B cell (primary cell): Measurements from ENCODE around the gene EIF4G2. TPM values are rescaled to one million over a fixed set of nuclear protein-coding genes. Genes with fewer than 3 reads are reported as not detected.

Experiments
- ATAC-seq: fragments of 200-7000 bp; cut with Tn5 transposase; one replicate; pipeline ENCODE4 v1.10.0; 2021; ENCODE audit warnings: low read depth, mild to moderate bottlenecking, moderate number of reproducible peaks, moderate library complexity
- CTCF ChIA-PET: fragments of 350-600 bp; sonication (Branson Sonifier 250); formaldehyde crosslinking; loops from one replicate; lab custom pipeline; 2021; ENCODE audit warnings: antibody characterized with exemption, inconsistent platforms; lab: Charles Lee
- POLR2A ChIA-PET: fragments of 350-600 bp; sonication (Branson Sonifier 250); formaldehyde crosslinking; loops from one replicate; lab custom pipeline; 2021; ENCODE audit warnings: antibody characterized with exemption; lab: Charles Lee
- DNase-seq: peaks from one replicate; pipeline ENCODE4 v3.0.0; 2013
- H2AFZ ChIP-seq: 2 replicates; pipeline ENCODE4 v1.6.1; 2012; ENCODE audit warnings: mild to moderate bottlenecking, low read depth, low read length; ENCODE audit not compliant: insufficient read depth, poor library complexity, severe bottlenecking
- H3K27ac ChIP-seq, 2 donors: 1 replicate in 1 of 2; 2 replicates in 1 of 2; pipeline ENCODE4 v1.5.1; 2012 to 2013; ENCODE audit warnings: low read length in 2 of 2, mild to moderate bottlenecking in 2 of 2, moderate library complexity in 1 of 2
- H3K27me3 ChIP-seq, 4 experiments: fragments of 200-600 bp in 1 of 4; sonication (generic) in 1 of 4; replicated peaks in 1 of 4; 1 replicate in 2 of 4; 2 replicates in 2 of 4; pipeline versions ENCODE4 v1.6.1 to v1.7.0; 2013 to 2016; ENCODE audit warnings: low read length in 3 of 4, mild to moderate bottlenecking in 2 of 4, mixed read lengths in 1 of 4, moderate library complexity in 1 of 4; ENCODE audit not compliant: insufficient read depth in 4 of 4, control insufficient read depth in 3 of 4; ENCODE audit errors: control extremely low read depth in 1 of 4
- H3K36me3 ChIP-seq, 2 experiments: replicated peaks in 1 of 2; 1 replicate in 1 of 2; 2 replicates in 1 of 2; pipeline versions ENCODE4 v1.6.1 to v1.7.1; 2013; ENCODE audit warnings: low read length in 1 of 2; ENCODE audit not compliant: insufficient read depth in 2 of 2, control insufficient read depth in 1 of 2; ENCODE audit errors: control extremely low read depth in 1 of 2, extremely low read depth in 1 of 2
- H3K4me1 ChIP-seq, 2 donors: fragments of 200-600 bp in 1 of 2; sonication (generic) in 1 of 2; 1 replicate in 1 of 2; 2 replicates in 1 of 2; pipeline versions ENCODE4 v1.5.1 to v1.6.1; 2013 to 2017; ENCODE audit warnings: low read length in 2 of 2; ENCODE audit not compliant: control insufficient read depth in 2 of 2, insufficient read depth in 2 of 2
- H3K4me2 ChIP-seq: replicated peaks from 2 replicates; pipeline ENCODE3; 2012; ENCODE audit warnings: mild to moderate bottlenecking, low read depth, low read length; ENCODE audit not compliant: poor library complexity, severe bottlenecking
- H3K4me3 ChIP-seq, 5 experiments: fragments of 200-600 bp in 1 of 5; sonication (generic) in 1 of 5; 1 replicate in 3 of 5; 2 replicates in 2 of 5; pipeline versions ENCODE4 v1.5.1 to v1.7.0; 2011 to 2016; ENCODE audit warnings: low read length in 4 of 5, mild to moderate bottlenecking in 4 of 5, low read depth in 2 of 5, control low read depth in 1 of 5, moderate library complexity in 1 of 5; ENCODE audit not compliant: insufficient read depth in 1 of 5; ENCODE audit errors: control extremely low read depth in 1 of 5, extremely low read depth in 1 of 5
- H3K79me2 ChIP-seq: fragments of 200-600 bp; sonication (generic); one replicate; pipeline ENCODE4 v1.6.0; 2016; ENCODE audit warnings: low read length; ENCODE audit not compliant: control insufficient read depth, insufficient read depth
- H3K9ac ChIP-seq: fragments of 200-600 bp; sonication (generic); 2 replicates; pipeline ENCODE4 v1.6.1; 2017; ENCODE audit warnings: mild to moderate bottlenecking, low read length, moderate library complexity
- H3K9me3 ChIP-seq, 3 donors: one replicate each; pipeline versions ENCODE4 v1.6.1 to v1.7.1; 2013; ENCODE audit warnings: low read length in 2 of 3; ENCODE audit not compliant: control insufficient read depth in 2 of 3, insufficient read depth in 1 of 3; ENCODE audit errors: control extremely low read depth in 1 of 3
- H4K20me1 ChIP-seq: 2 replicates; pipeline ENCODE4 v1.6.0; 2012; ENCODE audit warnings: mild to moderate bottlenecking, low read length; ENCODE audit not compliant: insufficient read depth, control insufficient read depth, poor library complexity, severe bottlenecking
- H3K27ac Mint-ChIP-seq: one replicate; pipeline ENCODE4 v1.8.0; 2021; ENCODE audit warnings: mixed read lengths
- H3K27me3 Mint-ChIP-seq: one replicate; pipeline ENCODE4 v1.8.0; 2021; ENCODE audit warnings: mixed read lengths
- H3K4me1 Mint-ChIP-seq: one replicate; pipeline ENCODE4 v1.8.0; 2021; ENCODE audit warnings: mixed read lengths
- H3K4me3 Mint-ChIP-seq: one replicate; pipeline ENCODE4 v1.8.0; 2021; ENCODE audit warnings: mixed read lengths
- H3K9me3 Mint-ChIP-seq: one replicate; pipeline ENCODE4 v1.8.0; 2022; ENCODE audit warnings: mixed read lengths; ENCODE audit not compliant: insufficient read depth
- EZH2 ChIP-seq: IDR thresholded peaks from 2 replicates; pipeline ENCODE4 v1.6.1; 2012; ENCODE audit warnings: borderline replicate concordance, low read depth, mild to moderate bottlenecking, moderate library complexity, low read length; ENCODE audit not compliant: insufficient read depth, poor library complexity, severe bottlenecking
- WGBS: methylation state at CpG from one replicate; pipeline ENCODE4 v1.1.5; 2013; ENCODE audit warnings: missing lambda C conversion rate; ENCODE audit not compliant: insufficient coverage; 5-methylcytosine and 5-hydroxymethylcytosine counted together
- intact Hi-C: fragments of 100-400 bp; cut with micrococcal nuclease; formaldehyde crosslinking; loops from one replicate; pipeline ENCODE4 v1.10.0; 2022
- polyA plus RNA-seq: library from polyadenylated mRNA; depleted of rRNA; stranded (reverse); fragments of >200 nt; gene quantifications from 2 replicates; pipeline ENCODE4 v1.2.3, GENCODE V29; 2012
- total RNA-seq, 2 donors: library from RNA; stranded (reverse); fragments of 120-200 nt in 1 of 2; gene quantifications; 1 replicate in 1 of 2; 2 replicates in 1 of 2; pipeline versions ENCODE4 v1.2.3 to v1.2.4, GENCODE V29; 2013 to 2022
- TF ChIP-seq, protein P1 (sequence below): fragments of 200-600 bp; IDR thresholded peaks from one replicate; pipeline ENCODE4 v1.8.0; 2022; ENCODE audit warnings: antibody characterized with exemption, mild to moderate bottlenecking

Gene EIF4G2
- total and polyA plus RNA-seq, 2 donors (not counting 1 experiment from before 2014, with no cell fraction given): 275 to 592 TPM

DNA sequence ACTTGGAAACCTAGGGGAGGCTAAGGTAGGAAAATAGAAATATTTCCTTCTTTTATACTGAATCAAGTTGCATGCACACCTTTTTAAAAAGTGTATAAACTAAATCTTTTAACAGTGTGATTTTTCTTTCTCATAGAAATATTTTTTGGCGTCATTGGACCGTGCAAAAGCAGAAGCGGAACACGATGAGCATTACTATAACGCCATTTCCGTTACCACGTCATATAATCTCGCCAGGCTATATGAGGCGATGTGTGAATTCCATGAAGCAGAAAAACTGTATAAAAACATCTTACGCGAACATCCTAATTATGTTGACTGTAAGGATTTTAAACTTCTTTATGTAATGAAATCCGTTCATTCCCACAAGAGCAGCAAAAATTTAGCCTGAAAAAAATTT lies 44.3 kb downstream of the EIF4G2 start:
- H3K27me3 ChIP-seq: no peaks in the 10 kb centered on the region
- H3K27ac ChIP-seq: peak overlapping the region in 1 of 2 donors; percentile 47
- H3K9me3 Mint-ChIP-seq: no peaks in the 10 kb centered on the region
- H3K79me2 ChIP-seq: peaks cover 11% of the 10 kb centered on the region
- no peaks in the 10 kb centered on the region for H3K27me3 Mint-ChIP-seq
- H2AFZ ChIP-seq: no peak overlapping the region
- H3K36me3 ChIP-seq: peaks cover 23 to 72% of the 10 kb centered on the region in 2 experiments
- no CpG with 5 or more reads among the region's 12 CpGs for WGBS
- peak overlapping the region; percentile 70 for H3K27ac Mint-ChIP-seq
- peaks cover 9 to 12% of the 10 kb centered on the region in 2 donors for H3K4me1 ChIP-seq
- no peaks in the 10 kb centered on the region for H3K9me3 ChIP-seq
- intact Hi-C loops: no loop called here
- POLR2A ChIA-PET: no interaction called here
- CTCF ChIA-PET: interaction anchor here (1.2 kb wide), 1 partner anchor 44 kb away, joined by 3 read pairs; the partner anchor contains the start of gene EIF4G2
- H3K4me3 ChIP-seq: no peak overlapping the region
- no peak overlapping the region for H3K9ac ChIP-seq
- DNase-seq: peak; percentile 45
- TF ChIP-seq, protein P1, sequence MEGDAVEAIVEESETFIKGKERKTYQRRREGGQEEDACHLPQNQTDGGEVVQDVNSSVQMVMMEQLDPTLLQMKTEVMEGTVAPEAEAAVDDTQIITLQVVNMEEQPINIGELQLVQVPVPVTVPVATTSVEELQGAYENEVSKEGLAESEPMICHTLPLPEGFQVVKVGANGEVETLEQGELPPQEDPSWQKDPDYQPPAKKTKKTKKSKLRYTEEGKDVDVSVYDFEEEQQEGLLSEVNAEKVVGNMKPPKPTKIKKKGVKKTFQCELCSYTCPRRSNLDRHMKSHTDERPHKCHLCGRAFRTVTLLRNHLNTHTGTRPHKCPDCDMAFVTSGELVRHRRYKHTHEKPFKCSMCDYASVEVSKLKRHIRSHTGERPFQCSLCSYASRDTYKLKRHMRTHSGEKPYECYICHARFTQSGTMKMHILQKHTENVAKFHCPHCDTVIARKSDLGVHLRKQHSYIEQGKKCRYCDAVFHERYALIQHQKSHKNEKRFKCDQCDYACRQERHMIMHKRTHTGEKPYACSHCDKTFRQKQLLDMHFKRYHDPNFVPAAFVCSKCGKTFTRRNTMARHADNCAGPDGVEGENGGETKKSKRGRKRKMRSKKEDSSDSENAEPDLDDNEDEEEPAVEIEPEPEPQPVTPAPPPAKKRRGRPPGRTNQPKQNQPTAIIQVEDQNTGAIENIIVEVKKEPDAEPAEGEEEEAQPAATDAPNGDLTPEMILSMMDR: no peak
- no peak for TF ChIP-seq EZH2
- peaks cover 25% of the 10 kb centered on the region for H3K4me1 Mint-ChIP-seq
- no peak overlapping the region for H3K4me3 Mint-ChIP-seq
- no peak overlapping the region for H3K4me2 ChIP-seq
- no peaks in the 10 kb centered on the region for H4K20me1 ChIP-seq
- peak; percentile 39 for ATAC-seq

DNA sequence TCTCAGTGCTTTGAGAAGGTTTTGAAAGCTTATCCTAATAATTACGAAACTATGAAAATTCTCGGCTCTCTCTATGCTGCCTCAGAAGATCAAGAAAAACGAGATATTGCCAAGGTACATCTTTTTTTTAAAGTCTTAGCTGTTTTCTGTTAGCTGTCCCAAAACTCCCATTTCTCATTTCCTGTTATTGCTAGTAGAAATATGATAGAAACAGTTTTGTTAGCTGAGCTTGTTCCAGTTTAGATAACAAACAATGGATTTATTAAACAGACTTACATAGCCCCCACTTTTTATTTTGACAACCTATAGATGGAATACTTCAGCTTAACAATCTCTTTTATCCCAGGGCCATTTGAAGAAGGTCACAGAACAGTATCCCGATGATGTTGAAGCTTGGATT lies 45.0 kb downstream of the EIF4G2 start:
- H3K9ac ChIP-seq: no peak overlapping the region
- peaks cover 11% of the 10 kb centered on the region for H3K79me2 ChIP-seq
- H4K20me1 ChIP-seq: no peaks in the 10 kb centered on the region
- no peak for DNase-seq
- Mint-ChIP-seq H3K4me3 (no peak overlapping the region), H3K27ac (no peak overlapping the region), H3K27me3 (no peaks in the 10 kb centered on the region), H3K9me3 (no peaks in the 10 kb centered on the region), H3K4me1 (peaks cover 25% of the 10 kb centered on the region)
- ChIA-PET POLR2A (no interaction called here), CTCF (interaction anchor here (1.0 to 1.2 kb wide), 3 partner anchors 8 to 45 kb away, joined by 3 to 4 read pairs (median 3); partner anchors contain the start of gene EIF4G2)
- ATAC-seq: no peak
- H3K4me1 ChIP-seq: peaks cover 9 to 12% of the 10 kb centered on the region in 2 donors
- no peaks in the 10 kb centered on the region for H3K9me3 ChIP-seq
- TF ChIP-seq, protein P1: no peak
- TF ChIP-seq EZH2: no peak
- H3K4me3 ChIP-seq: no peak overlapping the region
- no peak overlapping the region for H2AFZ ChIP-seq
- intact Hi-C loops: no loop called here
- H3K4me2 ChIP-seq: no peak overlapping the region
- peak overlapping the region in 1 of 2 donors; percentile 38 for H3K27ac ChIP-seq
- peaks cover 21 to 73% of the 10 kb centered on the region in 2 experiments for H3K36me3 ChIP-seq
- WGBS: no CpG with 5 or more reads among the region's 4 CpGs
- no peaks in the 10 kb centered on the region for H3K27me3 ChIP-seq
